Activated T-cell treated with anti-CD3 and anti-CD28 coated beads, Interleukin-2, amount 50 U/mL, for 48 hours (primary cell): Measurements from ENCODE around the gene PLXNA4.

Experiments
- DNase-seq, 2 experiments: peaks; one replicate each; pipeline ENCODE4 v3.0.0-alpha.2; 2020

The PLXNA4 gene

DNA sequence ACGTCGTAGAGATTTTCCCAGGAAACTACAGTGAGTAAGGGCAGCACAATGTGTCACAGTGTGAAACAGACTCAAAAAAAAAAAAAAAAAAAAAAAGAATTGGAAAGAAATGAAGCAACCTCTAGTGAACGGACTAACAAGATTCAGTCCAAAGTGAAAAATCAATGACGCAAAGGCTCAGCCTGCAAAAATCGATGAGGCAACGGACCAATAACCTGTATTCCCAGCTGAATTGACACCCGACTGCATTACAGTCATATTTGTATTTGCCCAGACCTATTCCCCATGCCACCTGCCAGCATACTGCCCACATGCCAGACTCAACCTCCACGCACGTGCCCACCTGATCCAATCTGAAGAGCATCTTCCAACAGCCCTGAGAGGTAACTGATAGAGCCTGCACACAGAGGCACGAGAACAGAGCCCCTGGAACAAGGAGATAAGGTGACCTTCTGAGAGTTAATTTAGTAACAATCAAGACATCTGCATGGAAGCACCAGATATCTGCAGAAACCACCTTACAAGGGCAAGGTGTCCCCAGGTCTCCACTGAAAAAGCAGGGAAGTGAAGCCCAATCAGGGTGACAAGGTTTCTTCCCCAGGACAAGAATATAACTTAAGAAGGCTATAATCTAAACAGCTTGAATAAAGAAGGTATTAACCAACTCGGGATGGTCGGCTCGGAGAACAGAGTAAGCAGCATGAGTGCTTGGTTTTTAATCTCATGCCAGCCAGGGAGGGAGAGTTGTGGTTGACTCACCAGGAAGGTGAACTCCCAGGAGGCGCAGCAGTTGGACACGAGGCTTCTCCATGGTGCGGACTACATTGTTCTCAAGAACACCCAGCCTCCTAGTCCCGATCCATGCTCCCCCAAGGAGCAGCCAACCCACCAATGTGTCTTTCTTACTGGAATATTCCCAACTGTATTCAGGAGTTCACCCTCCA, 48.5 kb downstream of the PLXNA4 start:
- DNase-seq, result no peak

GRCh38 chr7:132526111-132526740, 50.0 kb downstream of the PLXNA4 start:
- peak; percentile 39 to 54 for DNase-seq

- DNase-seq, result no peak
Measured at GRCh38 chr7:132521423-132521822, 54.8 kb downstream of the PLXNA4 start.

- DNase-seq, result no peak
Measured at GRCh38 chr7:132520591-132521280, 55.5 kb downstream of the PLXNA4 start.

- DNase-seq, result no peak
Measured at GRCh38 chr7:132519936-132520335, 56.3 kb downstream of the PLXNA4 start.

DNA sequence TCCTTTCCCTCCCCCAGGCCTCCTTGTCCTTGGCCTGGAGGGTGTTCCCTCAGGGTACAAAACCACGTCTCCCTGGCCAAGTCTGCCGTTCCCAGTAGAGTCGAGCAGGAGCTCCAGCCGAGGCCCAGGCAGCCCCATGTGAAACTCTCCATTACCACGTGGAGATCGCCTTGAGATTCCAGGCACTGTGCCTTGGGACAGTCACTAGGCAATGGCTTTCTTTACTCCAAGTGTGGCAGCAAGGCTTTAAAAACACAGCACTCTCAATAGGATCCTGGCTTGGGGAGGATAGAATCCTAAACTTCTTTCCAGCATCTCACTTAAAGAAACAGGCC, 57.5 kb downstream of the PLXNA4 start:
- DNase-seq, result no peak

- DNase-seq, result peak in 1 of 2 experiments; percentile 26
Measured at GRCh38 chr7:132518102-132518838, 58.0 kb downstream of the PLXNA4 start.

GRCh38 chr7:132516042-132516840, 60.0 kb downstream of the PLXNA4 start:
- no peak for DNase-seq

- no peak for DNase-seq
Measured at GRCh38 chr7:132515181-132515580, 61.1 kb downstream of the PLXNA4 start.

- DNase-seq, result no peak
Measured at GRCh38 chr7:132514430-132514829, 61.8 kb downstream of the PLXNA4 start.

DNA sequence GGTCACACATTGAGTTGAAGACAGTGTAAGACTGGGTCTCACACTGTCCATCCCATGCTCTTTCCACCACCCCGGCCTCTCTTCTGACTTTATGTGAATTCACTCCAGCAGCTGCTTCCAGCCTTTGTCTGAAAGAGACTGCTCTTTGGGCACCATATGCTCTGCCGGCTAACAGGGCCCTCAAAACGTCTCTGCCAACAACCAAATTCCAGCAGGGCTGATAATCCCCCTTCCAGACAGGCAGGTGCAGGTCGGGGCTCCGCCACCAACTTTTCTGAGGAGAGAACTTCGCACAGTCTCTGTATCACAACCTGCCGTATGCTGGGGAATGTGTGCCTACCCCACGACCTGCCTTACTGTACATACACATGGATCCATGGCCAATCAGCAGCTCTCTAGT, 64.3 kb downstream of the PLXNA4 start:
- DNase-seq, result no peak

- DNase-seq, result no peak
Measured at GRCh38 chr7:132511387-132511786, 64.9 kb downstream of the PLXNA4 start.

DNA sequence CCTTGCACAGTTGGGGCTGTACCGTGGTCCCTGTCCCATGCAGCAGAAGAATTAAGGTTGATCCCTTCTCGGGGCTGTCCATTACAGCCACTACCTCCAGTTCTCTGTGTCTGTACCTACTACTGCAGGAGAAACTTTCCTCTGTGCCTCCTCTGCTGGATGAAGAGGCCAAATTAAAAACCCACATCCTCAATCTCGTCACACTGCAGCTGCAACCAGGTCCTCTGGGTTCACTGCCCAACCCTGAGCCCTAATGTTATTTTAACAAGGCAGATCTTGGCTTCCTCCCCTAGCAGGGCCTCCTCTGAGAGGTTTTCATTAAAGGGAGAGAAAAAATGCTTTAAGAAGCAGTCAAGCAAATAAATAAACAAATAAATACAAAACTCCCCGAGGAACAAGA, 66.6 kb downstream of the PLXNA4 start:
- DNase-seq, result no peak

DNA sequence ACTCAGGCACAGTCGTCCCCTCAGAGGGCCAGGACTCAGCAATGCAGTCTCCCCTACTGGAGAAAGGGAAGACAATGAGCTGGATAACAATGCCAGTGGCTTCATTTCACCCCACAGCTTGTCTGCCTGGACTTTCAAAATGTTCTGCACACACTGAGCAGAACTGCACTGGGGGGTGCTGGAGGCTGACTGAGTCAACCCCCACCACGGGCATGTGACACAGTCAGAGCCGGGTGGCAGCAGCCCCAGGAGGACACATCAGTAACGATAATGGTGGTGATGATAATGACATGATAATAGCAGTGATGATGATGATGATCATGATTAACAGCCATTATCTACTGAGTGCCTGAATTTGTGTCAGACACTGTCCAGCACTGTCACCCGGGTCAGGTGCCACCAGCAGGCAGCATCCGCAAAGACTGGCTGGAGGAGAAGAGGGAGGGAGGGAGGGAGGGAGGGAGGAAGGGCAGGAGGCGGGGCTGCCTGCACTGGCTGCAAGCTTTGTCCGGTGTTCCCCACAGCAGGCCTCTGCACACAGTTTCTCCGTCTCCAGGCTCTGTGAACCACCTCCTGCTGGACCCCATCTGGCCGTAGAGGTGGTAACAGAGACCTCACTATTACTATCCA, 67.4 kb downstream of the PLXNA4 start:
- no peak for DNase-seq

DNA sequence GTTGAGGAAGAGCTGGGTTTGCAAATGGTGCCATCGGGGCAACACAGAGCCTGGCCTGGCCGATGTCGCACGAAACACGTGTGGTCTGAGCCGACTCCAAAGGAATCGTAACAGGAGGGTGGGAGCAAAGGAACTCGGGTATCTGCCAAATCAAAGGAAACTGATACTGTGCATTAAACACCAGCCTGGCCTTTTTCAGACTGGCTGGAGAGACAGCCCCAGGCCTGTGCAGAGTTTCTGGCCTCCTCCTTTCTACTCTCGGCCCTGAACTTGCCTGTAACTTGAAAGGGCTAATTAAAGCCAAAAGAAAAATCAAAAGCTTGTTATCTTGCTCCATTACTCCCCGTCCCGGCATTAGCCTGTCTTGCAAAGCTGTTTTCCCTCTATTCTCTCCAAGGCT, 71.4 kb downstream of the PLXNA4 start:
- DNase-seq, result no peak

- no peak for DNase-seq
Measured at GRCh38 chr7:132504071-132504470, 72.2 kb downstream of the PLXNA4 start.

- no peak for DNase-seq
Measured at GRCh38 chr7:132503415-132503814, 72.9 kb downstream of the PLXNA4 start.

GRCh38 chr7:132501956-132502355, 74.3 kb downstream of the PLXNA4 start:
- DNase-seq, result no peak

DNA sequence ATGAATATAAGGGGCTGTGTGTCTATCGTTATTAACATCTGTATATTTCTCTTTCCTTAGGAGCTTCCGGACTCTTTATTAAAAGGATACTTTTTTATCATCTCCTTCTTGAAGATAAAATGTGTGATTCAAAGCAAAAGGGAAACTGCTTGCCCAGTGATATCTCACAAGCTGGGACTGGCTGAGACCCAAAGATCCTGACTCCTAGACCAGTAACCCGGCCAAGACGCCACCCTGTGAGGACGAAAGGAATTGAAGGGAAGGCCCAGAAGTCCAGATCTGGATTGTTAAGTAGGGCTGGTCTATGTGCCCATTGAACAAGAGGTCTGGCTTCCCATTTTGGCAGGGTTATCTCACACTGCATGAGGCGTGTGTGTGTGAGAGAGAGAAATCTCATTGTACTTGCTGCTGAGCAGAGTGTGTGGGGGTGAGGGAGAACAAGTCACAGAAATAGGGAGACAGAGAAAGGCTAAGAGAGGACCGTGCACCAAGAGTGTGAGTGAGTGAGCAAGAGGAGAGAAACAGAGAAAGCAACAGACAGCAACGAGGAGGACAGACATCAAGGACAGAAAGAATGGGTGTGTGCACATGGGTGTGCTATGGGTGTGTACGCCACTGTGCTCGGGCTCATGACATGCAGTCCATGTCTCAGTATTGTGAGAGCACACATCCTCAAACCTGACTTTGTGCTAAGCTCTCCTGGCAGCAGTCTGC, 75.4 kb downstream of the PLXNA4 start:
- DNase-seq, result no peak

DNA sequence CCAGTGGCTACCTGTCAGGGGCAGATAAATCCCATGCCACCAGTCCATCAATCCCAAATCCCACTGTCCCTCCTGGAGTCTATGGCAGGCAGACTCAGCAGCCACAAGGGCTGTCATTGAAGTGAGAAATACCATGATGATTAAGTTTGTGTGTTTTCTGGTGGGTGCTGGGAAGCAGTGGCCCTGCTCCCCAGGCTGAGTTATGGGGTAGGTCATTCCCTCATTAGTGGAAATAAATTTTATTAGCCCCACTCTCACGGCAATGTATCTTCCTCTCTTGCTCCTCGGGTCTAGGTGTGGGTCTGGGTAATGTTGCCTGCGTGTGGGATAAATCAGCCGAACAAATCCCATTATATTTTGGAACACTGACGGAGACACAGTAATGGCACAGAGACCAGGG, 76.8 kb downstream of the PLXNA4 start:
- DNase-seq, result no peak

- DNase-seq, result no peak
Measured at GRCh38 chr7:132499065-132499464, 77.2 kb downstream of the PLXNA4 start.
